ENCODE results near the gene SEMA5A.

DNA sequence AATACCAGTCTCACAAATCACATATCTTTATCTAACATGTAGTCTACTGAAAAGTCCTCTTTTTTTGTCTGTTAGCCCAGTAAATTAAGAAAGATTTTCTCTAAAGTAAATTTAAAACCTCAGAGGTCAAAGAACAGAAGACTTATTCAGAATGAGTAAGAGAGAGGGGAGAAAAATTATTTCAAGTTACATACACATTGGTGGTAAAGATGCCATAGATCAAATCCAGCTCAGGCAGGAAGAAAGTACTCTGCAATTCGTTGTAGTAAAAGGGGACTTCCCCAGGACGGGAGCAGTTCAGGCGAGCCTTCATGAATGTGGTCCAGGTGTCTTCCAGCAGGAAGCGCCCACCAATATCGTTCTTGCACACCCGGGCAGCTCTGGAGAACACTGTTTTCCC is 344.1 kb downstream of the SEMA5A start:
- TF ChIP-seq GZF1 (CRISPR knock-in tag; IDR thresholded peaks at IDR 0.05): no peak
- TF ChIP-seq TRAFD1 (CRISPR knock-in tag; IDR thresholded peaks at IDR 0.05; ENCODE audit: borderline replicate concordance): no peak
- TF ChIP-seq CTCF (CRISPR knock-in tag; IDR thresholded peaks at IDR 0.05): no peak
- no peak for TF ChIP-seq IRF2 (CRISPR knock-in tag; IDR thresholded peaks at IDR 0.05)
